Measurements from ENCODE around the gene CAVIN3. TPM values are rescaled to one million over a fixed set of nuclear protein-coding genes. Genes with fewer than 3 reads are reported as not detected.
A peak's percentile ranks its signal among the peaks of the same experiment; 100 is the strongest.

CAVIN3 gene
- total RNA-seq, 2 experiments from 2014 or later = 24.8 to 25.5 TPM

DNA sequence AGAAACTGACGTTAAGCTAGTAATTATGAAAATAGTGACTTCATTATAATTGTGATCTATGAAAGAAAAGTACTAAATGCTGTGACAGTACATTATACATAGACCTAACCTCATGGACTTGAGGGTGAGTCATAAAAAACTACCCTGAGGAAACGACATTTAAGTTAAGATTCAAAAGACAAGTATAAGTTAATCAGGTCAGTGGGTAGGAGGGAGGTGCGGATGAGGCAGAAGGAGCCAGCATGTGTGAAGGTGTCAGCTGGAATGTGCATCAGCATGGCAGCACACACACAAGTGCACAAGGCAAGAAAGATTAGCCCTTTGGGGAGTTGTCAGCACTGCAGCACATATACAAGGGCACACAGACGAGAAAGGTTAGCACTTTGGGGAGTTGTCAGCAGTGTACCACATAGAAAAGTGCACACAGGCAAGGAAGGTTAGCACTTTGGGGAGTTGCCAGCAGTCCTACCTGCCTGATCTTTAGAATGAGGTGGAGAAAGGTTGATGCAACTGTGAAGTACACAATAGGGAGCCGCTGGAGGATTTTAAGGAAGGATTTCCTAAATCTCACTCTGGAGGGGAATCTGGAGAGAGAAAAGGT is 31.6 kb upstream of the CAVIN3 start:
- H3K36me3 Mint-ChIP-seq (ENCODE audit: low read depth) = no peaks in the 10 kb centered on the region
- H3K27me3 Mint-ChIP-seq = peaks cover 3% of the 10 kb centered on the region
- peak; percentile 62 for DNase-seq
- peaks cover 17% of the 10 kb centered on the region for H3K4me1 Mint-ChIP-seq
- peak overlapping the region; percentile 37 for H3K27ac Mint-ChIP-seq
- intact Hi-C loops (cut with DNase I, micrococcal nuclease) = loop anchor here (1.0 to 10.0 kb wide), 8 partner anchors 31 to 1227 kb away; partner anchors contain the start of genes CAVIN3 (in 2 of the 2), FHIP1B (in 1 of the 2), OR52E5 (in 1 of the 2) and OR52N2 (in 1 of the 2)
- no peaks in the 10 kb centered on the region for H3K9me3 Mint-ChIP-seq (ENCODE audit: low read depth)
- ChIA-PET CTCF (interaction anchor here (0.7 to 7.5 kb wide), 16 partner anchors 9 to 256 kb away, joined by 3 to 78 read pairs (median 4); partner anchors contain the start of gene CAVIN3), POLR2A (interaction anchor here (0.8 to 1.2 kb wide), 3 partner anchors 11 to 32 kb away, joined by 3 to 5 read pairs (median 3); partner anchors contain the start of gene CAVIN3)
- no peak overlapping the region for H3K4me3 Mint-ChIP-seq
- ATAC-seq = peak; percentile 95

DNA sequence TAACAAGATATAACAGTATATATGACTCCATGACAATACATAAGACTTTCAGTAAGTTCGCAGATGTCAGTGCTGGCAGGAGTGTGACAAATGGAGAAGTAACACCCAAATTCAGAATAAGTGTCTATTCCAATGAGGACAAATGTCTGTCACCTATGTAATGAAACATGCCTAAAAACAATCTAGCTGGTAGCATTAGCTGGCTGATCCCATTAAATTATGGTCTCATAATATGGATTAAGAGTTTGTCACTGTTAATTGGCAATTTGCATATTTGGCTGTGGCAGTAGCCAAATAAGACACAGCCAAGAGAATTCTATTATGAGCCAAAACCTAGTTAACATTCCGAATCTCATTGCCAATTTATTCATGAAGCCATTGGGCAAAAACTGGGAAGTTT is 30.2 kb upstream of the CAVIN3 start:
- Mint-ChIP-seq H3K27ac (no peak overlapping the region), H3K4me3 (no peak overlapping the region), H3K36me3 (ENCODE audit: low read depth) (no peaks in the 10 kb centered on the region), H3K27me3 (peaks cover 3% of the 10 kb centered on the region), H3K4me1 (peaks cover 14% of the 10 kb centered on the region), H3K9me3 (ENCODE audit: low read depth) (no peaks in the 10 kb centered on the region)
- ATAC-seq = no peak
- ChIA-PET CTCF (interaction anchor here (1.0 to 7.5 kb wide), 6 partner anchors 13 to 100 kb away, joined by 3 to 78 read pairs (median 16); no protein-coding TSS in a partner anchor), POLR2A (interaction anchor here (0.6 kb wide), 1 partner anchor 8 kb away, joined by 6 read pairs; no protein-coding TSS in a partner anchor)
- intact Hi-C loops (cut with DNase I, micrococcal nuclease) = loop anchor here (5.0 to 10.0 kb wide), 4 partner anchors 328 to 1226 kb away; partner anchors contain the start of genes OR52E5 (in 1 of the 2) and OR52N2 (in 1 of the 2)
- DNase-seq = no peak

DNA sequence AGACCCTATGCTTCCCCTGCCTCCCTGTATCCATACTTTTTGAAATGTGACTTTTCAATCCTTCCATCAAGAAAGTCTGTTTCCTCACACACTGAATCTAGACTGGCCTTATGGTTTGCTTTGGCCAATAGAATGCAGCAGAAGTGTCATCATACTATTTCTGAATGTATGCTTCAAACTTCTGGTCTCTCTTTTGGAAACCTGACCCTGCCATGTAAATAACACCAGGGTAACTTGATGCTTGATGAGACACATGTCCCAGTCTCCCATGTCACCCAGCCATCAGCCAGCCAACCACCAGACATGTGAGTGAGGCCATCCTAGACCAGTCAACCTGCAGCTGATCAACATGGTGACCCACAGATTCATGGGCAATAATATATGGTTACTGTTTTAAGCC is 29.7 kb upstream of the CAVIN3 start:
- Mint-ChIP-seq H3K4me1 (peaks cover 14% of the 10 kb centered on the region), H3K27ac (no peak overlapping the region), H3K36me3 (ENCODE audit: low read depth) (no peaks in the 10 kb centered on the region), H3K27me3 (peaks cover 3% of the 10 kb centered on the region), H3K9me3 (ENCODE audit: low read depth) (no peaks in the 10 kb centered on the region), H3K4me3 (no peak overlapping the region)
- DNase-seq = no peak
- ATAC-seq = no peak
- ChIA-PET POLR2A (no interaction called here), CTCF (interaction anchor here (1.2 to 7.5 kb wide), 3 partner anchors 13 to 99 kb away, joined by 3 to 78 read pairs (median 78); no protein-coding TSS in a partner anchor)
- intact Hi-C loops (cut with DNase I, micrococcal nuclease) = loop anchor here (5.0 to 10.0 kb wide), 4 partner anchors 328 to 1225 kb away; partner anchors contain the start of genes OR52E5 (in 1 of the 2) and OR52N2 (in 1 of the 2)

DNA sequence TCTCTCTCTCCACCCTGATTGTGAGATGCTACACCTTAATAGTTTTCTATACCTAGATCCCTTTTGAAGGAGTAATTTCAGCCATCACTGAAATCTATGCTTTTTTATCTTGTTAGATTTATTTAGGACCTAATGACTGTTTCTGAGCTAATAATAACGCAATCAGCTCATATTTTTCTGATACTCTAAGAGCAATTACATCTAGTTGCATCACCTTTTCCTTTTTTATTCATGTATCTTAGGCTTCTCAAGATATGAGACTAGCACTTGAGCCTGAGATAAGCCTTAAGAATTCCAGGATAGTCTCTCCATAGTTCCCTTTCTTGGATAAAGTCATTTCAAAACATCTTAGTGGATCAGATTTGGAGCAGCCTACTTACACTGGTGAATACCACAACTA is 25.1 kb upstream of the CAVIN3 start:
- DNase-seq = no peak
- ATAC-seq = no peak
- H3K4me3 Mint-ChIP-seq = no peak overlapping the region
- peaks cover 5% of the 10 kb centered on the region for H3K27me3 Mint-ChIP-seq
- H3K9me3 Mint-ChIP-seq (ENCODE audit: low read depth) = no peaks in the 10 kb centered on the region
- ChIA-PET CTCF (interaction anchor here (0.9 to 1.0 kb wide), 2 partner anchors 10 to 17 kb away, joined by 3 read pairs; no protein-coding TSS in a partner anchor), POLR2A (no interaction called here)
- no peaks in the 10 kb centered on the region for H3K4me1 Mint-ChIP-seq
- intact Hi-C loops (cut with DNase I, micrococcal nuclease) = no loop called here
- no peaks in the 10 kb centered on the region for H3K36me3 Mint-ChIP-seq (ENCODE audit: low read depth)
- H3K27ac Mint-ChIP-seq = no peak overlapping the region

DNA sequence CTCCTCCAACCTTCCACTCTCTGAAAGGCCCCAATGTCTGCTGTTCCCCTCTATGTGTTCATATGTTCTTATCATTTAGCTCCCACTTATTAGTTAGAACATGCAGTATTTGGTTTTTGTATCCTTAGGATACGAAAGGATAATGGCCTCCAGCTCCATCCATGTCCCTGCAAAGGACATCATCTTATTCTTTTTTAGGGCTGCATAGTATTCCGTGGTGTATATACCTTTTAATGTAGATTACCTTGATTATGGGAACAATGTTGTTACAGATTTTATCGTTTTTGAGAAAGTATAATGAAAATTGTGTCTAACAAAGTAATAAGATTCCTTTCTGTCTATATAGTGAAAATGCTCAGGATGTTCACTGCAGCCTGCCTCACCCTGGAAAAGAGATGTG is 16.0 kb upstream of the CAVIN3 start:
- no peak overlapping the region for H3K4me3 Mint-ChIP-seq
- DNase-seq = no peak
- intact Hi-C loops (cut with DNase I, micrococcal nuclease) = no loop called here
- no peaks in the 10 kb centered on the region for H3K4me1 Mint-ChIP-seq
- H3K27me3 Mint-ChIP-seq = peaks cover 9% of the 10 kb centered on the region
- no peak for ATAC-seq
- POLR2A ChIA-PET = no interaction called here
- H3K9me3 Mint-ChIP-seq (ENCODE audit: low read depth) = no peaks in the 10 kb centered on the region
- H3K36me3 Mint-ChIP-seq (ENCODE audit: low read depth) = no peaks in the 10 kb centered on the region
- CTCF ChIA-PET = no interaction called here
- no peak overlapping the region for H3K27ac Mint-ChIP-seq

DNA sequence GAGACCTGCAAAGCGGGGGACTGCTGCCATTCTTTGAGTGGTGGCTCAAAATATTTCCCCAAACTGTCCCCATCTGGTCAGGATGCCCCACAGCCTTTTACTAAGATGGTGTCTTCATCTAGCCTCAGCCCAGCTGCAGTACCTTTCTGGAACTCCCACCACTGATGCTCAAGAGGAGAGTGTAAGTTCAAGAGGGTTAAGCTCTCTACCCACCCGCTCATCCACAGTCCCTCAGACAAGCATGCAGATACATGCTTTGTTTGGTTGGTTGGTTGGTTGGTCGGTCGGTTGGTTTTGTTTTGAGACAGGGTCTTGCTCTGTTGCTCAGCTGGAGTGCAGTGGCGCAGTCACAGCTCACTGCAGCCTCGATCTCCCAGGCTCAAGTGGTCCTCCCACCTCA is 14.5 kb upstream of the CAVIN3 start:
- H3K4me3 Mint-ChIP-seq = no peak overlapping the region
- no peak overlapping the region for H3K27ac Mint-ChIP-seq
- DNase-seq (no peak), ATAC-seq (no peak)
- POLR2A ChIA-PET = interaction anchor here (0.6 kb wide), 1 partner anchor 21 kb away, joined by 3 read pairs; no protein-coding TSS in a partner anchor
- intact Hi-C loops (cut with DNase I, micrococcal nuclease) = no loop called here
- no peaks in the 10 kb centered on the region for H3K4me1 Mint-ChIP-seq
- no peaks in the 10 kb centered on the region for H3K36me3 Mint-ChIP-seq (ENCODE audit: low read depth)
- no peaks in the 10 kb centered on the region for H3K9me3 Mint-ChIP-seq (ENCODE audit: low read depth)
- peaks cover 9% of the 10 kb centered on the region for H3K27me3 Mint-ChIP-seq
- CTCF ChIA-PET = interaction anchor here (0.9 kb wide), 1 partner anchor 20 kb away, joined by 3 read pairs; no protein-coding TSS in a partner anchor

DNA sequence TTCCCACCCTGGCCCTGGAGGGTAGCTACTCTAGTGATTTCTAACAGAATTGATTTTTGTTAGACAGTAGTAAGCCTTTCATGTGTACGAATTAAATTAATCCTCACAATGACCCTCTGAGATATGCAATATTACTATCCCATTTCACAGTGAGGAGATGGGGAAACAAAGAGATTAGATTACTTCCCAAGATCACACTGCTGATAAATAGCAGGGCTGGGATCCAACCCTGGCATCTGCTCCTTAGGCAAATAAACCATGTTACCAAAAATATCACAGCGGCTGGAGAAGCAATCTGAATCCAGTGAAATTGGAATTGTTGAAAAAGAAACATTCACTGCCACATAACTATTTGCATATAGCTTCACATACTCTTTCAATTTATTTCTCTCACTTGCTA is 12.8 kb upstream of the CAVIN3 start:
- intact Hi-C loops (cut with DNase I, micrococcal nuclease) = no loop called here
- POLR2A ChIA-PET = no interaction called here
- no peaks in the 10 kb centered on the region for H3K9me3 Mint-ChIP-seq (ENCODE audit: low read depth)

DNA sequence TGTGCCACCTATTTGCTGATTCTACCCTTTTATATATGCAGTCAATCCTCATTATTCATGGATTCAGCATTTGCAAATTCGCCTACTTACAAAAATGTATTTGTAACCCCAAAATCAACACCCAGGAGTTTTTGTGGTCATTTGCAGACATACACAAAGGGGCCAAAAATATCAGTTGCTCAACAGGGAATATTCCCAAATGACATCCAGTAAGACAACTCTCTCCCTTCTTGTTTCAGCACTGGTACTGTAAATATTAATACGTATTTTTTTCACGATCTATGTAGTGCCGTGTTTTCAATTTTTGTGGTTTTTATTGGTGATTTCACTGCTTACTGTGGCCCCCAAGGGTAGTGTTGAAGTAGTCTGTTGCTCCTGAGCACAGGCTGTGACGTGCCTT is 11.8 kb upstream of the CAVIN3 start:
- ChIA-PET CTCF (interaction anchor here (1.2 kb wide), 1 partner anchor 20 kb away, joined by 3 read pairs; no protein-coding TSS in a partner anchor), POLR2A (no interaction called here)
- Mint-ChIP-seq H3K9me3 (ENCODE audit: low read depth) (no peaks in the 10 kb centered on the region), H3K27ac (no peak overlapping the region), H3K4me1 (no peaks in the 10 kb centered on the region), H3K27me3 (peaks cover 20% of the 10 kb centered on the region), H3K36me3 (ENCODE audit: low read depth) (no peaks in the 10 kb centered on the region), H3K4me3 (no peak overlapping the region)
- intact Hi-C loops (cut with DNase I, micrococcal nuclease) = no loop called here
- DNase-seq (no peak), ATAC-seq (no peak)

More for the DNA sequence above, 12.8 kb upstream of the CAVIN3 start:
- no peaks in the 10 kb centered on the region for H3K36me3 Mint-ChIP-seq (ENCODE audit: low read depth)
- H3K27ac Mint-ChIP-seq = no peak overlapping the region
- CTCF ChIA-PET = interaction anchor here (0.6 kb wide), 1 partner anchor 13 kb away, joined by 3 read pairs; the partner anchor contains the start of gene CAVIN3
- DNase-seq (no peak), ATAC-seq (no peak)
- no peak overlapping the region for H3K4me3 Mint-ChIP-seq
- peaks cover 12% of the 10 kb centered on the region for H3K27me3 Mint-ChIP-seq
- no peaks in the 10 kb centered on the region for H3K4me1 Mint-ChIP-seq

DNA sequence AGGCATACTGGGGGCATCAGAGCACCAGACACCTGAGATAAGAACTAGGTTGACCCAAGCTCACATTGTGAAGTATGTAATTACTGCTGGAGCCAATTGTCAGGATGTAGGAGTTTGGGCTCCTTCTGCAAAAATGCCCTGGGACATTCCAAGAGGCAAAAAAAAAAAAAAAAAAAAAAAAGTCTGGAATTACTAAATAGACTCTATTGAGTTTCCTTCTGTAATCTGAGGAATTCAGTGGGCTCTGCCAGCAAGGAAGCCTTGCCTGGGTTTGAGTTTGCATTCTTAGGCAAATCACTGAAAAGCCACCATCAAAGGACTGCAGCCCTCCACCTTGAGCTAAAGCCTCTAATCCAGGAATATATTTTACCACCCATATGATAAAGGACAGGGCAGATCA is 8.0 kb upstream of the CAVIN3 start:
- no peaks in the 10 kb centered on the region for H3K36me3 Mint-ChIP-seq (ENCODE audit: low read depth)
- no peaks in the 10 kb centered on the region for H3K4me1 Mint-ChIP-seq
- ChIA-PET CTCF (interaction anchor here (0.6 to 1.7 kb wide), 2 partner anchors 17 to 1211 kb away, joined by 3 read pairs; no protein-coding TSS in a partner anchor), POLR2A (no interaction called here)
- no peak for DNase-seq
- H3K9me3 Mint-ChIP-seq (ENCODE audit: low read depth) = no peaks in the 10 kb centered on the region
- intact Hi-C loops (cut with DNase I, micrococcal nuclease) = no loop called here
- peaks cover 26% of the 10 kb centered on the region for H3K27me3 Mint-ChIP-seq
- no peak for ATAC-seq
- no peak overlapping the region for H3K4me3 Mint-ChIP-seq
- no peak overlapping the region for H3K27ac Mint-ChIP-seq

DNA sequence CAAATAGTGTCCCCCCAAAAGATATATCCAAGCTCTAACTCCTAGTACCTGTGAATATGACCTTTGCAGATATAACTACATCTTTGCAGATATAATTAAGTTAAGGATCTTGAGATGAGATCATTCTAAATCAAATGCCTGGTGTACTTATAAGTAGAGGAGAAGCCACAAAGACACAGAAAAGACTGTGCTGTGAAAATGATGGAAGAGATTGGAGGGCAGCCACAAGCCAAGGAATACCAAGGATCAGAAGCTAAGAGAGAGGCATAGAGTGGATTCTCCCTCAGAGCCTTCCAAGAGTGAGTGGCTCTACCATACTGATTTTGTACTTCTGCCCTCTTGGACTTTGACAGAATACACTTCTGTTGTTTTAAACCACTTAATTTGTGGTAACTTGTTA is 7.5 kb upstream of the CAVIN3 start:
- intact Hi-C loops (cut with DNase I, micrococcal nuclease) = no loop called here
- Mint-ChIP-seq H3K36me3 (ENCODE audit: low read depth) (no peaks in the 10 kb centered on the region), H3K4me1 (no peaks in the 10 kb centered on the region), H3K27ac (no peak overlapping the region), H3K4me3 (no peak overlapping the region), H3K9me3 (ENCODE audit: low read depth) (no peaks in the 10 kb centered on the region), H3K27me3 (peaks cover 25% of the 10 kb centered on the region)
- ChIA-PET POLR2A (no interaction called here), CTCF (interaction anchor here (1.7 kb wide), 1 partner anchor 17 kb away, joined by 3 read pairs; no protein-coding TSS in a partner anchor)
- DNase-seq (no peak), ATAC-seq (no peak)

DNA sequence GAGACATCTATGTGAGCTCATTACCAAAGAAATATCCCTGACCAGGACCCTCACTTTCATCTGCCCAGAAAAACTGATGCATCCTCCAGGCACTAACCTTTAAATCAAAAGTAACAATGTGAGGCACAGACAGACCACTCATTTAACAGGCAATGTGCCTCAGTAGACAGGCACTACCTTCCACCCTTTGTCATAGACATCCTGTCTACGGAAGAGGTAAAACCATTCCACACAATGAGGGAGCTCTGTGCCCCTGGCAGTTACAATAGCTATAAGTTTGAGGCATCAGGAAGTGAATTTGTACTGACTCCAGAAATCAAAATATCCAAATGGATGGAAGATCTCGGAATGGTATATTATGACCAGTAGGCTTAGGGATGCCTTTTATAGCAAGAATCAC is 6.7 kb upstream of the CAVIN3 start:
- ATAC-seq (no peak), DNase-seq (no peak)
- no peaks in the 10 kb centered on the region for H3K9me3 Mint-ChIP-seq (ENCODE audit: low read depth)
- H3K27me3 Mint-ChIP-seq = peaks cover 26% of the 10 kb centered on the region
- intact Hi-C loops (cut with DNase I, micrococcal nuclease) = no loop called here
- H3K4me1 Mint-ChIP-seq = peaks cover 7% of the 10 kb centered on the region
- ChIA-PET CTCF (interaction anchor here (0.7 to 3.1 kb wide), 4 partner anchors 11 to 179 kb away, joined by 3 to 11 read pairs (median 3); no protein-coding TSS in a partner anchor), POLR2A (no interaction called here)
- H3K27ac Mint-ChIP-seq = no peak overlapping the region
- no peaks in the 10 kb centered on the region for H3K36me3 Mint-ChIP-seq (ENCODE audit: low read depth)
- no peak overlapping the region for H3K4me3 Mint-ChIP-seq

Data from activated CD4-positive, alpha-beta T cell treated with anti-CD3 and anti-CD28 coated beads for 36 hours (primary cell).